Fibroblast of lung (primary cell): ENCODE data around the gene SNRNP200. TPM values are rescaled to one million over a fixed set of nuclear protein-coding genes. Genes with fewer than 3 reads are reported as not detected.

Source experiments
- DNase-seq, 2 donors: peaks; one replicate each; pipeline versions ENCODE4 v3.0.0 to v3.0.0-alpha.2; 2010; ENCODE audit warnings: low read depth in 2 of 2
- H2AFZ ChIP-seq: 2 replicates; pipeline ENCODE4 v1.5.1; 2012; ENCODE audit warnings: low read length, control low read depth, inconsistent platforms
- H3K27ac ChIP-seq: 2 replicates; pipeline ENCODE4 v1.5.1; 2011; ENCODE audit warnings: low read length, control low read depth; ENCODE audit not compliant: insufficient read depth
- H3K27me3 ChIP-seq: 2 replicates; pipeline ENCODE4 v1.5.1; 2011; ENCODE audit warnings: mild to moderate bottlenecking, low read length; ENCODE audit not compliant: control insufficient read depth, insufficient read depth
- H3K36me3 ChIP-seq: 2 replicates; pipeline ENCODE4 v1.5.1; 2011; ENCODE audit warnings: low read length; ENCODE audit not compliant: control insufficient read depth, insufficient read depth
- H3K4me1 ChIP-seq: 2 replicates; pipeline ENCODE4 v1.5.1; 2011; ENCODE audit warnings: low read length; ENCODE audit not compliant: control insufficient read depth, insufficient read depth; ENCODE audit errors: extremely low read depth
- H3K4me2 ChIP-seq: 2 replicates; pipeline ENCODE4 v1.5.1; 2011; ENCODE audit warnings: low read length, control low read depth; ENCODE audit not compliant: insufficient read depth; ENCODE audit errors: extremely low read depth
- H3K4me3 ChIP-seq, 4 experiments: fragments of 200-600 bp in 1 of 4; sonication (generic) in 1 of 4; replicated peaks in 1 of 4; 2 replicates each; pipeline ENCODE4 v1.5.1; 2011 to 2016; ENCODE audit warnings: low read length in 4 of 4, low read depth in 3 of 4, mild to moderate bottlenecking in 3 of 4, control low read depth in 2 of 4, inconsistent platforms in 1 of 4, mixed read lengths in 1 of 4; ENCODE audit not compliant: insufficient read depth in 1 of 4; ENCODE audit errors: control extremely low read depth in 1 of 4
- H3K79me2 ChIP-seq: 2 replicates; pipeline ENCODE4 v1.5.1; 2012; ENCODE audit warnings: mild to moderate bottlenecking, low read length, inconsistent platforms; ENCODE audit not compliant: control insufficient read depth, insufficient read depth
- H3K9ac ChIP-seq: 2 replicates; pipeline ENCODE4 v1.5.1; 2011; ENCODE audit warnings: mild to moderate bottlenecking, low read length, control low read depth; ENCODE audit not compliant: insufficient read depth
- H3K9me3 ChIP-seq: 2 replicates; pipeline ENCODE4 v1.5.1; 2012; ENCODE audit warnings: low read depth, low read length; ENCODE audit not compliant: control insufficient read depth, insufficient read depth
- H4K20me1 ChIP-seq: 2 replicates; pipeline ENCODE4 v1.5.1; 2011; ENCODE audit warnings: low read length; ENCODE audit not compliant: control insufficient read depth, insufficient read depth; ENCODE audit errors: extremely low read depth
- CTCF ChIP-seq, 2 donors: IDR thresholded peaks in 1 of 2; conservative IDR thresholded peaks in 1 of 2; 1 replicate in 1 of 2; 2 replicates in 1 of 2; pipeline ENCODE4 v1.5.1; 2011 to 2012; ENCODE audit warnings: low read length in 2 of 2, control low read depth in 1 of 2, inconsistent platforms in 1 of 2, low read depth in 1 of 2, mild to moderate bottlenecking in 1 of 2
- EZH2 ChIP-seq: IDR thresholded peaks from 2 replicates; pipeline ENCODE4 v1.5.1; 2012; ENCODE audit warnings: low read length, control low read depth, mild to moderate bottlenecking; ENCODE audit errors: missing control alignments
- polyA plus RNA-seq, 2 donors: library from polyadenylated mRNA; depleted of rRNA in 1 of 2; stranded (reverse) in 1 of 2; unstranded in 1 of 2; fragments of >200 nt; gene quantifications; 2 replicates each; pipeline ENCODE4 v1.2.1, GENCODE V29; 2011 to 2012; ENCODE audit warnings: missing spikeins in 1 of 2
- total RNA-seq: library from RNA; depleted of rRNA; stranded (reverse); fragments of >200 nt; gene quantifications from 2 replicates; pipeline ENCODE4 v1.2.1, GENCODE V29; 2014

The SNRNP200 gene
- total and polyA plus RNA-seq, 2 donors (not counting 1 experiment from before 2014, with no cell fraction given): 49.4 to 65.0 TPM

GRCh38 chr2:96265349-96265839 is 40.0 kb downstream of the SNRNP200 start:
- no peaks in the 10 kb centered on the region for H3K9me3 ChIP-seq
- no peaks in the 10 kb centered on the region for H3K27me3 ChIP-seq
- H4K20me1 ChIP-seq: no peaks in the 10 kb centered on the region
- H3K4me2 ChIP-seq: peak overlapping the region; percentile 93
- H3K27ac ChIP-seq: peak overlapping the region; percentile 89
- H3K79me2 ChIP-seq: peaks cover 50% of the 10 kb centered on the region
- peaks cover 25% of the 10 kb centered on the region for H3K4me1 ChIP-seq
- H3K4me3 ChIP-seq: peak overlapping the region; percentile 66 to 98 (median 76)
- DNase-seq: no peak
- TF ChIP-seq CTCF (conservative IDR thresholded peaks at IDR 0.05 in 1 of 2, IDR thresholded peaks at IDR 0.05 in 1 of 2; ENCODE audit: low read depth in 1 of 2, low read length in 2 of 2) (no peak), EZH2 (no peak)
- H3K36me3 ChIP-seq: peaks cover 7% of the 10 kb centered on the region
- peak overlapping the region; percentile 90 for H3K9ac ChIP-seq
- peak overlapping the region; percentile 76 for H2AFZ ChIP-seq

GRCh38 chr2:96264656-96265348 is 40.5 kb downstream of the SNRNP200 start:
- Histone ChIP-seq H2AFZ (no peak overlapping the region), H3K4me1 (peaks cover 30% of the 10 kb centered on the region)
- DNase-seq: peak; percentile 38 to 45

GRCh38 chr2:96264086-96264485 is 41.3 kb downstream of the SNRNP200 start:
- no peaks in the 10 kb centered on the region for H3K9me3 ChIP-seq
- no peaks in the 10 kb centered on the region for H3K27me3 ChIP-seq
- H3K9ac ChIP-seq: no peak overlapping the region
- H3K4me2 ChIP-seq: peak overlapping the region; percentile 93
- H4K20me1 ChIP-seq: no peaks in the 10 kb centered on the region
- H3K4me1 ChIP-seq: peaks cover 34% of the 10 kb centered on the region
- no peak overlapping the region for H3K27ac ChIP-seq
- H3K79me2 ChIP-seq: peaks cover 61% of the 10 kb centered on the region
- no peak for TF ChIP-seq EZH2
- TF ChIP-seq CTCF (conservative IDR thresholded peaks at IDR 0.05 in 1 of 2, IDR thresholded peaks at IDR 0.05 in 1 of 2; ENCODE audit: low read depth in 1 of 2, low read length in 2 of 2): no peak
- no peak overlapping the region for H2AFZ ChIP-seq
- peak overlapping the region; percentile 9 to 98 (median 75) for H3K4me3 ChIP-seq
- peaks cover 5% of the 10 kb centered on the region for H3K36me3 ChIP-seq
- no peak for DNase-seq

More at GRCh38 chr2:96264656-96265348, 40.5 kb downstream of the SNRNP200 start:
- Histone ChIP-seq H3K36me3 (peaks cover 7% of the 10 kb centered on the region), H3K27ac (peak overlapping the region; percentile 89), H4K20me1 (no peaks in the 10 kb centered on the region), H3K9ac (peak overlapping the region; percentile 90), H3K9me3 (no peaks in the 10 kb centered on the region), H3K27me3 (no peaks in the 10 kb centered on the region), H3K4me2 (peak overlapping the region; percentile 93), H3K4me3 (peak overlapping the region; percentile 66 to 98 (median 75)), H3K79me2 (peaks cover 54% of the 10 kb centered on the region)
- TF ChIP-seq CTCF (conservative IDR thresholded peaks at IDR 0.05 in 1 of 2, IDR thresholded peaks at IDR 0.05 in 1 of 2; ENCODE audit: low read depth in 1 of 2, low read length in 2 of 2): peak; percentile 39 to 45
- TF ChIP-seq EZH2: no peak
